Measurements from ENCODE around the gene NFIA.
A peak's percentile ranks its signal among the peaks of the same experiment; 100 is the strongest.

The NFIA gene

GRCh38 chr1:61238359-61238665 lies 156.0 kb downstream of the NFIA start:
- no peak for DNase-seq (ENCODE audit: low spot score)
- Histone ChIP-seq H3K27me3 (ENCODE audit: insufficient read depth, poor library complexity, severe bottlenecking) (no peaks in the 10 kb centered on the region), H3K4me1 (ENCODE audit: insufficient read depth, poor library complexity, severe bottlenecking) (peaks cover 15% of the 10 kb centered on the region), H3K27ac (ENCODE audit: poor library complexity, severe bottlenecking) (no peak overlapping the region), H3K4me3 (ENCODE audit: severe bottlenecking) (no peak overlapping the region), H3K36me3 (ENCODE audit: low read depth) (no peaks in the 10 kb centered on the region), H3K9me3 (ENCODE audit: severe bottlenecking) (no peaks in the 10 kb centered on the region)
- ATAC-seq (ENCODE audit: low read depth) = no peak
- no peak for TF ChIP-seq CTCF (IDR thresholded peaks at IDR 0.05; ENCODE audit: poor library complexity, severe bottlenecking)

GRCh38 chr1:61240878-61241277 lies 158.5 kb downstream of the NFIA start:
- no peak for DNase-seq (ENCODE audit: low spot score)
- no peak for TF ChIP-seq CTCF (IDR thresholded peaks at IDR 0.05; ENCODE audit: poor library complexity, severe bottlenecking)
- H3K27me3 ChIP-seq (ENCODE audit: insufficient read depth, poor library complexity, severe bottlenecking) = no peaks in the 10 kb centered on the region
- no peaks in the 10 kb centered on the region for H3K9me3 ChIP-seq (ENCODE audit: severe bottlenecking)
- no peak for ATAC-seq (ENCODE audit: low read depth)
- no peak overlapping the region for H3K27ac ChIP-seq (ENCODE audit: poor library complexity, severe bottlenecking)
- no peak overlapping the region for H3K4me3 ChIP-seq (ENCODE audit: severe bottlenecking)
- H3K36me3 ChIP-seq (ENCODE audit: low read depth) = no peaks in the 10 kb centered on the region
- H3K4me1 ChIP-seq (ENCODE audit: insufficient read depth, poor library complexity, severe bottlenecking) = peaks cover 27% of the 10 kb centered on the region

GRCh38 chr1:61241411-61241838 lies 159.1 kb downstream of the NFIA start:
- no peaks in the 10 kb centered on the region for H3K36me3 ChIP-seq (ENCODE audit: low read depth)
- H3K27me3 ChIP-seq (ENCODE audit: insufficient read depth, poor library complexity, severe bottlenecking) = no peaks in the 10 kb centered on the region
- no peak for ATAC-seq (ENCODE audit: low read depth)
- TF ChIP-seq CTCF (IDR thresholded peaks at IDR 0.05; ENCODE audit: poor library complexity, severe bottlenecking) = no peak
- peaks cover 27% of the 10 kb centered on the region for H3K4me1 ChIP-seq (ENCODE audit: insufficient read depth, poor library complexity, severe bottlenecking)
- no peaks in the 10 kb centered on the region for H3K9me3 ChIP-seq (ENCODE audit: severe bottlenecking)
- no peak overlapping the region for H3K27ac ChIP-seq (ENCODE audit: poor library complexity, severe bottlenecking)
- no peak for DNase-seq (ENCODE audit: low spot score)
- H3K4me3 ChIP-seq (ENCODE audit: severe bottlenecking) = no peak overlapping the region

GRCh38 chr1:61241973-61242381 lies 159.6 kb downstream of the NFIA start:
- no peak for TF ChIP-seq CTCF (IDR thresholded peaks at IDR 0.05; ENCODE audit: poor library complexity, severe bottlenecking)
- DNase-seq (ENCODE audit: low spot score) (no peak), ATAC-seq (ENCODE audit: low read depth) (no peak)
- H3K9me3 ChIP-seq (ENCODE audit: severe bottlenecking) = no peaks in the 10 kb centered on the region
- no peaks in the 10 kb centered on the region for H3K36me3 ChIP-seq (ENCODE audit: low read depth)
- H3K27me3 ChIP-seq (ENCODE audit: insufficient read depth, poor library complexity, severe bottlenecking) = no peaks in the 10 kb centered on the region
- H3K4me3 ChIP-seq (ENCODE audit: severe bottlenecking) = no peak overlapping the region
- H3K4me1 ChIP-seq (ENCODE audit: insufficient read depth, poor library complexity, severe bottlenecking) = peaks cover 25% of the 10 kb centered on the region
- no peak overlapping the region for H3K27ac ChIP-seq (ENCODE audit: poor library complexity, severe bottlenecking)

GRCh38 chr1:61244114-61244513 lies 161.8 kb downstream of the NFIA start:
- TF ChIP-seq CTCF (IDR thresholded peaks at IDR 0.05; ENCODE audit: poor library complexity, severe bottlenecking) = no peak
- Histone ChIP-seq H3K27ac (ENCODE audit: poor library complexity, severe bottlenecking) (no peak overlapping the region), H3K4me1 (ENCODE audit: insufficient read depth, poor library complexity, severe bottlenecking) (peaks cover 19% of the 10 kb centered on the region), H3K27me3 (ENCODE audit: insufficient read depth, poor library complexity, severe bottlenecking) (no peaks in the 10 kb centered on the region), H3K9me3 (ENCODE audit: severe bottlenecking) (no peaks in the 10 kb centered on the region), H3K4me3 (ENCODE audit: severe bottlenecking) (no peak overlapping the region), H3K36me3 (ENCODE audit: low read depth) (no peaks in the 10 kb centered on the region)
- ATAC-seq (ENCODE audit: low read depth) (peak; percentile 78), DNase-seq (ENCODE audit: low spot score) (no peak)

Data from RWPE2 (cell line).